GM10266 (cell line): ENCODE measurements around the gene FNIP2.

Source experiments
- DNase-seq: peaks from one replicate; pipeline ENCODE4 v3.0.0; 2012; ENCODE audit errors: extremely low spot score
- CTCF ChIP-seq: IDR thresholded peaks from 2 replicates; pipeline ENCODE4 v1.5.1; 2012; ENCODE audit warnings: mild to moderate bottlenecking, low read depth; ENCODE audit not compliant: control insufficient read depth, insufficient read depth; ENCODE audit errors: missing control alignments

FNIP2 gene

GRCh38 chr4:158835226-158836001 is 66.6 kb downstream of the FNIP2 start:
- no peak for TF ChIP-seq CTCF
- DNase-seq = no peak

GRCh38 chr4:158836002-158836369 is 67.2 kb downstream of the FNIP2 start:
- no peak for DNase-seq
- TF ChIP-seq CTCF = no peak

- TF ChIP-seq CTCF = no peak
- DNase-seq = no peak
Measured at GRCh38 chr4:158836828-158837449, 68.1 kb downstream of the FNIP2 start.

GRCh38 chr4:158837527-158838141 is 68.8 kb downstream of the FNIP2 start:
- TF ChIP-seq CTCF = no peak
- DNase-seq = no peak

GRCh38 chr4:158840131-158840530 is 71.3 kb downstream of the FNIP2 start:
- DNase-seq = no peak
- no peak for TF ChIP-seq CTCF

GRCh38 chr4:158841540-158841939 is 72.7 kb downstream of the FNIP2 start:
- DNase-seq = no peak
- TF ChIP-seq CTCF = no peak

GRCh38 chr4:158845311-158846041 is 76.7 kb downstream of the FNIP2 start:
- DNase-seq = no peak
- no peak for TF ChIP-seq CTCF
